GM06990 (cell line): ENCODE results near the gene C17orf50.
A peak's percentile ranks its signal among the peaks of the same experiment; 100 is the strongest.

Experiments
- DNase-seq: peaks from one replicate; pipeline ENCODE4 v3.0.0-alpha.2; 2011; ENCODE audit not compliant: insufficient read length; ENCODE audit errors: extremely low read depth
- H3K27me3 ChIP-seq: replicated peaks from 2 replicates; pipeline ENCODE4 v1.6.0; 2011; ENCODE audit warnings: low read length; ENCODE audit not compliant: control insufficient read depth, insufficient read depth
- H3K36me3 ChIP-seq: 2 replicates; pipeline ENCODE4 v1.5.1; 2011; ENCODE audit warnings: low read length; ENCODE audit not compliant: control insufficient read depth, insufficient read depth
- H3K4me3 ChIP-seq: replicated peaks from 2 replicates; pipeline ENCODE4 v1.5.1; 2011; ENCODE audit warnings: low read depth, mild to moderate bottlenecking, control low read depth, low read length
- TF ChIP-seq, protein P1 (sequence below): IDR thresholded peaks from 2 replicates; pipeline ENCODE4 v1.5.1; 2011; ENCODE audit warnings: low read length, control low read depth, mild to moderate bottlenecking, inconsistent platforms; ENCODE audit not compliant: insufficient read depth, poor library complexity, severe bottlenecking

C17orf50 gene

DNA sequence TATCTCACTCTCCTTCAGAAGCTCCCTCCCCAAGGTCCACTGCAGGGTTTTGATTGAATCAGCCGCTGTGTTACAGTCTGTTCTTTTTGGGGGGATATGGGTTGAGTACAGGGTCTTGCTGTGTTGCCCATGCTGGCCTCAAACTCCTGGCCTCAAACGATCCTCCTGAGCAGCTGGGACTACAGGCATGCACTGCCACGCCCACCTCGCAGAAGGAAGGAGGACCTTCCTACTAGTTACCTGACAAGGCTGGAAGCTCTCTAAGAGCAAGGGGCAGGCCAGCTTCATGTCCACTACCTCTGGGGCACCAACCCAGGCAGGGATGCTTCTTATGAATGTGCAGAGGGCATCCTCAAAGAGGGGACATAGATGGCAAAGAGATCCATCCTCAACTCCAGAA is 36.7 kb downstream of the C17orf50 start:
- no peak for DNase-seq
- TF ChIP-seq, protein P1, sequence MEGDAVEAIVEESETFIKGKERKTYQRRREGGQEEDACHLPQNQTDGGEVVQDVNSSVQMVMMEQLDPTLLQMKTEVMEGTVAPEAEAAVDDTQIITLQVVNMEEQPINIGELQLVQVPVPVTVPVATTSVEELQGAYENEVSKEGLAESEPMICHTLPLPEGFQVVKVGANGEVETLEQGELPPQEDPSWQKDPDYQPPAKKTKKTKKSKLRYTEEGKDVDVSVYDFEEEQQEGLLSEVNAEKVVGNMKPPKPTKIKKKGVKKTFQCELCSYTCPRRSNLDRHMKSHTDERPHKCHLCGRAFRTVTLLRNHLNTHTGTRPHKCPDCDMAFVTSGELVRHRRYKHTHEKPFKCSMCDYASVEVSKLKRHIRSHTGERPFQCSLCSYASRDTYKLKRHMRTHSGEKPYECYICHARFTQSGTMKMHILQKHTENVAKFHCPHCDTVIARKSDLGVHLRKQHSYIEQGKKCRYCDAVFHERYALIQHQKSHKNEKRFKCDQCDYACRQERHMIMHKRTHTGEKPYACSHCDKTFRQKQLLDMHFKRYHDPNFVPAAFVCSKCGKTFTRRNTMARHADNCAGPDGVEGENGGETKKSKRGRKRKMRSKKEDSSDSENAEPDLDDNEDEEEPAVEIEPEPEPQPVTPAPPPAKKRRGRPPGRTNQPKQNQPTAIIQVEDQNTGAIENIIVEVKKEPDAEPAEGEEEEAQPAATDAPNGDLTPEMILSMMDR, result no peak
- no peak overlapping the region for H3K4me3 ChIP-seq
- peaks cover 5% of the 10 kb centered on the region for H3K27me3 ChIP-seq
- no peaks in the 10 kb centered on the region for H3K36me3 ChIP-seq

DNA sequence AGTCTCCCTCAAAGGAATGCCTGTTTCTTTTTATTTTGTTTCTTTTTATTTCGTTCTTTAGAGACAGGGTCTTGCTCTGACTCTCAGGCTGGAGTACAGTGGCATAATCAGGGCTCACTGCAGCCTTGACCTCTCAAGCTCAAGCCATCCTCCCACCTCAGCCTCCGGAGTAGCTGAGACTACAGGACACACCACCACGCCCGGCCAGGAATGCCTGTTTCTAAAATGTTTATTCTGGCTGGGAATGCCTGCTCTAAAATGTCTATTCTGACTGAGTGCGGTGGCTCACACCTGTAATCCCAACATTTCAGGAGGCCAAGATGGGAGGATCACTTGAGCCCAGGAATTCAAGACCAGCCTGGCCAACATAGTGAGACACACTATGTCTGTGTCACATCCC is 37.2 kb downstream of the C17orf50 start:
- no peak overlapping the region for H3K4me3 ChIP-seq
- H3K27me3 ChIP-seq, result peaks cover 5% of the 10 kb centered on the region
- H3K36me3 ChIP-seq, result no peaks in the 10 kb centered on the region
- DNase-seq, result no peak
- TF ChIP-seq, protein P1, result no peak

DNA sequence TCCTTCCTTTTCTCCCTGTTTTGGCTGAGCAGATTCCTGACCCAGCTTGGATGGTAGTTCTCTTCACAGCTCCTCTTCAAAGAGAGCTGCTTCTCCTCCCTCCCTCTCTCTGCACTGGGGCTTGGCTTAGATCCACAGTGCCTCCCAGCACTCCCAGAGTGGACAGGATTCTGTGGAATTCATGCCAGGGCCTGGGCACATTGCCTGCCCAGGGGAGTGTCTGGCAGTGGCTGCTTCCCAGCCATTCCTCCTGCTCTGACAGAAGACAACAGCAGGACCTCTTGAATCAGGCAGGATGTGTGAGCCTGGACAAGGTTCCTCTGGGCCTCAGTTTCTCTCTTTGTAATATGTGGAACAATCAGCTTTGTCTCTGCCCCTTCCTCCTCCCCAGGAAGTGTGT is 39.3 kb downstream of the C17orf50 start:
- H3K4me3 ChIP-seq, result no peak overlapping the region
- no peak for DNase-seq
- H3K36me3 ChIP-seq, result no peaks in the 10 kb centered on the region
- peaks cover 4% of the 10 kb centered on the region for H3K27me3 ChIP-seq
- TF ChIP-seq, protein P1, result no peak

DNA sequence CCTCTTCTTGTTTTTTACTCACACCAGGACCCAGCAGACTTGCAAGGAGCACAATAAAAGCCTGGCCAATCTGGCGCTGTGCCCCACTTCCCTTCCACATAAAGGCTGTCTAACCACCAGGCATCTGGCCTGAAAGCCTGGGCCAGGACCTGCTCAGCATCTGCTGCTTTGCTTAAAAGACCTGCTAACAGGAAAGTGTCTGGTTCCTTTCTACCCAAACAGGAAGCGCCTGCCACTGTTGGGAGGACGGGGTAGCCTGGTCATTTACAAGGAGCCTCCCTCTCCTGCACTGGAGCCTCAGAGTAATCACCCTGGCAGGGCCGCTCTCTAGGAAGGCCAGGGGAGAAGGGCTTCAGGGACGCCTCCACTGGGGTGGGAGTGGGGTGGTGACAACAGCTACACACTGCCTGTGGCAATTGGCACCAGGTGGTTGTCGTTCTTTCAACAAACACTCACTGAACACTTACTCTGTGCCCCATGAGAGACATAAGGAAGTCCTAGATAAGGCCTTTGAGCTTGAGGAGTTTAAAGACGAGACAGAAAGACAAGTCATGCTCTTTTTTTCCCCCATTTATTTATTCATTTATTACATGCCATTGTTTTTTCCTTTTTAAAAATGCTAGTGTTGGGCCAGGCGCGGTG is 41.0 kb downstream of the C17orf50 start:
- Histone ChIP-seq H3K27me3 (peaks cover 2% of the 10 kb centered on the region; the same call in 1 of the 2 replicates), H3K36me3 (no peaks in the 10 kb centered on the region), H3K4me3 (no peak overlapping the region)
- TF ChIP-seq, protein P1, result no peak
- DNase-seq, result no peak

DNA sequence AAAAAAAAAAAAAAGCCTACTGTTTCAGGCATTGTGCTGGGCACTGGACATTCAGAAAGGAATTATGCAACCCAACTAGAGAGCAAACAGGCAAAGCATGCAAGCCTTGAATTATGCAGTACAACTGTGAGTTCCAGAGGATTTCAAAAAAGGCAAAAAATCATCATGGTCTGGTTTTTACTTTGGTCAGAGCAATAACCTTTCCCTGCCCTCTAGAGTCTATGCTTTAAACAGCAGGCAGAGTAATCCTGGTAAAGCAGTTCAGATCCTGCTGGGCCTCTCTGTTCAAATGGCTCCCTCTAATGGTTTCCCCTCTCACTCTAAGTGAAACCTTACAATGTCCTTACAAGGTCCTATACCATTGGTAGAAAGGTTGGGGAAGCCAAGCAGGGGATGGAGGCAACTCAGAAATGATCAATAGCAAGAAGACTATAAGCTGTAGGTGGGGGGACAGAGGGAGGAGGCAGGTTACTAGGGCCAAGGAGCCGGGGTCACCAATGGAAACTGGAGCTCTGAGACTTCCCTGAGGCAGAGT is 44.0 kb downstream of the C17orf50 start:
- Histone ChIP-seq H3K4me3 (no peak overlapping the region), H3K27me3 (peaks cover 2% of the 10 kb centered on the region; the same call in 1 of the 2 replicates), H3K36me3 (no peaks in the 10 kb centered on the region)
- DNase-seq, result peak; percentile 35
- TF ChIP-seq, protein P1, result peak; percentile 92
